Measurements from ENCODE around the gene SPOCK2.

- TF ChIP-seq EZH2 (IDR thresholded peaks at IDR 0.05) (no peak), POLR2AphosphoS5 (IDR thresholded peaks at IDR 0.05; ENCODE audit: borderline replicate concordance, low read depth, low read length) (no peak)
Observed at GRCh38 chr10:72015841-72016240, 72.5 kb downstream of the SPOCK2 start.

Measured in SK-N-MC (cell line).